ENCODE data around the gene PRF1. TPM values are rescaled to one million over a fixed set of nuclear protein-coding genes. Genes with fewer than 3 reads are reported as not detected.

The PRF1 gene
- polyA plus RNA-seq, 4 donors = 0.32 to 1.4 (median 0.84) TPM

GRCh38 chr10:70562036-70562755 lies 40.3 kb downstream of the PRF1 start:
- no peak for DNase-seq (ENCODE audit: low read depth in 4 of 4, low spot score in 3 of 4)

GRCh38 chr10:70561558-70561957 lies 41.0 kb downstream of the PRF1 start:
- DNase-seq (ENCODE audit: low read depth in 4 of 4, low spot score in 3 of 4) = no peak

- DNase-seq (ENCODE audit: low read depth in 4 of 4, low spot score in 3 of 4) = no peak
These were observed 41.5 kb downstream of the PRF1 start for GRCh38 chr10:70561070-70561469.

GRCh38 chr10:70560511-70560941 lies 42.0 kb downstream of the PRF1 start:
- no peak for DNase-seq (ENCODE audit: low read depth in 4 of 4, low spot score in 3 of 4)

- DNase-seq (ENCODE audit: low read depth in 4 of 4, low spot score in 3 of 4) = no peak
These were observed 42.7 kb downstream of the PRF1 start for GRCh38 chr10:70559861-70560260.

GRCh38 chr10:70558871-70559810 lies 43.4 kb downstream of the PRF1 start:
- no peak for DNase-seq (ENCODE audit: low read depth in 4 of 4, low spot score in 3 of 4)

GRCh38 chr10:70558295-70558694 lies 44.2 kb downstream of the PRF1 start:
- no peak for DNase-seq (ENCODE audit: low read depth in 4 of 4, low spot score in 3 of 4)

GRCh38 chr10:70557876-70558275 lies 44.7 kb downstream of the PRF1 start:
- DNase-seq (ENCODE audit: low read depth in 4 of 4, low spot score in 3 of 4) = no peak

- no peak for DNase-seq (ENCODE audit: low read depth in 4 of 4, low spot score in 3 of 4)
These were observed 45.3 kb downstream of the PRF1 start for GRCh38 chr10:70557086-70557845.

GRCh38 chr10:70555371-70555770 lies 47.2 kb downstream of the PRF1 start:
- DNase-seq (ENCODE audit: low read depth in 4 of 4, low spot score in 3 of 4) = no peak

GRCh38 chr10:70552586-70552985 lies 50.0 kb downstream of the PRF1 start:
- DNase-seq (ENCODE audit: low read depth in 4 of 4, low spot score in 3 of 4) = no peak

- DNase-seq (ENCODE audit: low read depth in 4 of 4, low spot score in 3 of 4) = peak in 1 of 4 donors; percentile 50
These were observed 50.5 kb downstream of the PRF1 start for GRCh38 chr10:70551971-70552422.

- DNase-seq (ENCODE audit: low read depth in 4 of 4, low spot score in 3 of 4) = no peak
These were observed 51.1 kb downstream of the PRF1 start for GRCh38 chr10:70551466-70551865.

- no peak for DNase-seq (ENCODE audit: low read depth in 4 of 4, low spot score in 3 of 4)
These were observed 52.1 kb downstream of the PRF1 start for GRCh38 chr10:70550459-70550858.

GRCh38 chr10:70549962-70550458 lies 52.5 kb downstream of the PRF1 start:
- DNase-seq (ENCODE audit: low read depth in 4 of 4, low spot score in 3 of 4) = no peak

- no peak for DNase-seq (ENCODE audit: low read depth in 4 of 4, low spot score in 3 of 4)
These were observed 53.1 kb downstream of the PRF1 start for GRCh38 chr10:70549351-70549961.
